Heart left ventricle (tissue), 16 donors: ENCODE results near the gene SLIT3. TPM values are rescaled to one million over a fixed set of nuclear protein-coding genes. Genes with fewer than 3 reads are reported as not detected.

Experiments used
- ATAC-seq, 4 donors: fragments of 200-7000 bp; cut with Tn5 transposase; one replicate each; pipeline ENCODE4 v1.9.1; 2020 to 2022; ENCODE audit warnings: moderate library complexity in 4 of 4, mild to moderate bottlenecking in 3 of 4, moderate number of reproducible peaks in 1 of 4
- DNase-seq, 5 donors: peaks; one replicate each; pipeline ENCODE4 v3.0.0-alpha.2; 2020
- H3K27ac ChIP-seq, 12 donors: fragments of 200-600 bp; sonication (generic) in 4 of 12; one replicate each; pipeline versions ENCODE4 v1.5.0 to v1.8.0; 2016 to 2022; ENCODE audit warnings: mild to moderate bottlenecking in 2 of 12
- H3K27me3 ChIP-seq, 9 donors: fragments of 200-600 bp; sonication (generic) in 2 of 9; one replicate each; pipeline versions ENCODE4 v1.5.1 to v1.8.0; 2016 to 2022; ENCODE audit warnings: mild to moderate bottlenecking in 3 of 9
- H3K36me3 ChIP-seq, 9 donors: fragments of 200-600 bp; sonication (generic) in 2 of 9; one replicate each; pipeline versions ENCODE4 v1.5.0 to v1.8.0; 2018 to 2022; ENCODE audit warnings: mild to moderate bottlenecking in 2 of 9
- H3K4me1 ChIP-seq, 12 donors: fragments of 200-600 bp; sonication (generic) in 4 of 12; one replicate each; pipeline versions ENCODE4 v1.5.0 to v1.8.0; 2016 to 2022; ENCODE audit warnings: mild to moderate bottlenecking in 3 of 12
- H3K4me3 ChIP-seq, 12 donors: fragments of 200-600 bp; sonication (generic) in 4 of 12; one replicate each; pipeline versions ENCODE4 v1.5.0 to v1.8.0; 2017 to 2022; ENCODE audit warnings: mild to moderate bottlenecking in 9 of 12, moderate library complexity in 4 of 12
- H3K9me3 ChIP-seq, 12 donors: fragments of 200-600 bp; sonication (generic) in 4 of 12; one replicate each; pipeline versions ENCODE4 v1.5.0 to v1.8.0; 2016 to 2022; ENCODE audit warnings: mild to moderate bottlenecking in 1 of 12
- POLR2A ChIP-seq, 2 donors: fragments of 450-650 bp; IDR thresholded peaks; one replicate each; pipeline ENCODE4 v1.6.1; 2017; ENCODE audit warnings: antibody characterized with exemption in 2 of 2, mild to moderate bottlenecking in 2 of 2, moderate library complexity in 2 of 2
- WGBS, 4 donors: extraction: QIAGEN DNeasy Blood & Tissue Kit in 2 of 4; methylation state at CpG; one replicate each; pipeline versions ENCODE4 v1.1.5 to v1.1.7; 2013 to 2018; 5-methylcytosine and 5-hydroxymethylcytosine counted together
- intact Hi-C, 10 donors: fragments of 100-400 bp; cut with DNase I; formaldehyde crosslinking; loops; one replicate each; pipeline versions ENCODE4 v1.11.1 to v1.14.2; 2022
- polyA plus RNA-seq, 2 donors: library from polyadenylated mRNA; stranded (reverse); fragments of 200-250 nt; gene quantifications; one replicate each; pipeline ENCODE4 v1.2.3, GENCODE V29; 2013
- total RNA-seq, 9 donors: library from RNA; depleted of rRNA in 2 of 9; stranded (reverse); fragments of >200 nt in 2 of 9; fragmentation: NEBNext Ultra II Directional in 3 of 9; extraction: Animal tissue kit (Norgen Biotek cat#: 25700) in 3 of 9; gene quantifications; one replicate each; pipeline versions ENCODE4 v1.1.0 to v1.2.4, GENCODE V29; 2016 to 2023
- TF ChIP-seq, protein P1 (sequence below), 12 donors: fragments of 200-600 bp; sonication (generic) in 4 of 12; IDR thresholded peaks; one replicate each; pipeline versions ENCODE4 v1.5.0 to v1.8.0; 2018 to 2022; ENCODE audit warnings: antibody characterized with exemption in 12 of 12, mild to moderate bottlenecking in 5 of 12
- donor health status: ischemic (EF 13 %, LVEDD 7.1; RV severe dilation, severe dysfunction).
- donor health status: healthy with polysubstance abuse.
- donor health status: DM: no; HTN: yes; CAD: no.
- donor health status: DM: no; HTN: no; CAD: no.
- donor health status: ischemic (EF 25% LVEDD 6.9; RV normal size, moderate dysfunction).
- donor health status: ischemic (EF 25% LVEDD 5.7; RV mildly dilated, moderate dysfunction).
- donor health status: healthy.
- donor health status: DM: yes; HTN: yes; CAD: no.
- donor health status: ischemic (EF 35%, LVEDD 5.7; RV mildly dilated, moderate dysfunction).
- donor health status: nonischemic (EF 11% LVEDD 7.7; RV severe dilation, severe dysfunction).
- donor health status: DM: yes; HTN: yes; CAD: no.
- donor health status: PGD.
- donor health status: ischemic (EF 29% LVEDD 5.4; RV normal size, mild dysfunction).
- donor health status: nonischemic (EF 23%, LVEDD 6.1; RV moderate dilation, normal function).

Gene SLIT3
- total and polyA plus RNA-seq, 11 donors, result 2.3 to 40.3 (median 14.4) TPM

- 93 to 100% (median 97%) methylated on average over 1 of the region's 1 CpG for WGBS, 4 donors
- Histone ChIP-seq H3K4me1 (no peaks in the 10 kb centered on the region), H3K36me3 (peaks cover 0 to 9% (median 0%) of the 10 kb centered on the region in 9 donors), H3K27ac (no peak overlapping the region), H3K27me3 (no peaks in the 10 kb centered on the region), H3K4me3 (no peak overlapping the region), H3K9me3 (no peaks in the 10 kb centered on the region)
- ATAC-seq (no peak), DNase-seq (no peak)
- TF ChIP-seq, protein P1, sequence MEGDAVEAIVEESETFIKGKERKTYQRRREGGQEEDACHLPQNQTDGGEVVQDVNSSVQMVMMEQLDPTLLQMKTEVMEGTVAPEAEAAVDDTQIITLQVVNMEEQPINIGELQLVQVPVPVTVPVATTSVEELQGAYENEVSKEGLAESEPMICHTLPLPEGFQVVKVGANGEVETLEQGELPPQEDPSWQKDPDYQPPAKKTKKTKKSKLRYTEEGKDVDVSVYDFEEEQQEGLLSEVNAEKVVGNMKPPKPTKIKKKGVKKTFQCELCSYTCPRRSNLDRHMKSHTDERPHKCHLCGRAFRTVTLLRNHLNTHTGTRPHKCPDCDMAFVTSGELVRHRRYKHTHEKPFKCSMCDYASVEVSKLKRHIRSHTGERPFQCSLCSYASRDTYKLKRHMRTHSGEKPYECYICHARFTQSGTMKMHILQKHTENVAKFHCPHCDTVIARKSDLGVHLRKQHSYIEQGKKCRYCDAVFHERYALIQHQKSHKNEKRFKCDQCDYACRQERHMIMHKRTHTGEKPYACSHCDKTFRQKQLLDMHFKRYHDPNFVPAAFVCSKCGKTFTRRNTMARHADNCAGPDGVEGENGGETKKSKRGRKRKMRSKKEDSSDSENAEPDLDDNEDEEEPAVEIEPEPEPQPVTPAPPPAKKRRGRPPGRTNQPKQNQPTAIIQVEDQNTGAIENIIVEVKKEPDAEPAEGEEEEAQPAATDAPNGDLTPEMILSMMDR (IDR thresholded peaks at IDR 0.05), result no peak
- no peak for TF ChIP-seq POLR2A (IDR thresholded peaks at IDR 0.05)
- intact Hi-C loops, result no loop called here
These were observed 632.9 kb downstream of the SLIT3 start for GRCh38 chr5:168668078-168668477.

DNA sequence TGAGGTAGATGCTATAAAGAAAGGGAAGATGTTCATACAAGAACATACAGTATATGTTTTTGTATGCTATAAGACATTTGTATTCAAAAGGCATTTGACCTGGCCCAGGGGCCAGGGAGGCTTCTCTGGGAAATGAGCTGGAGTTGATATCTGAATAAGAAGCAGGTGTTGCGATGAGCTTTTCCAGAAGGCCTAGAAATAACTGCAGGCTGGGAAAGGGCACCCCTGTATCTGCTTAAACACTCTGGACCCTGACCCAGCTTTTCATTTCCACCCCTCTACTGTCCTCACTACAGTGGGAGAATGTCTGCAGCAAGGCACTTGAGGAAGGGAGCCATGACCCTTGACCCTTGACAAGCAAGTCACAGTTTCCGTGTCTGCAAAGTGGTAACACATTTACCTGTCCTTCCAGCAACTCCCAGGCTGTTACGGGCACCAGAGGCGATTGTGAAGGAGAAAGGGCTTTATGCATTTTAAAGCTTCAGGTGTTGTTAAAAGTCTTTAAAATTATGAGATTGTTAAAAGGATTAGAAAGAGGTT is 633.6 kb downstream of the SLIT3 start:
- no peak for DNase-seq
- H3K36me3 ChIP-seq, result peaks cover 0 to 9% (median 0%) of the 10 kb centered on the region in 9 donors
- 83 to 88% (median 86%) methylated on average over 4 of the region's 4 CpGs for WGBS, 4 donors
- no peak overlapping the region for H3K27ac ChIP-seq
- H3K4me3 ChIP-seq, result no peak overlapping the region
- intact Hi-C loops, result no loop called here
- TF ChIP-seq, protein P1 (IDR thresholded peaks at IDR 0.05), result no peak
- no peak for TF ChIP-seq POLR2A (IDR thresholded peaks at IDR 0.05)
- no peaks in the 10 kb centered on the region for H3K27me3 ChIP-seq
- H3K9me3 ChIP-seq, result no peaks in the 10 kb centered on the region
- no peaks in the 10 kb centered on the region for H3K4me1 ChIP-seq
- no peak for ATAC-seq

DNA sequence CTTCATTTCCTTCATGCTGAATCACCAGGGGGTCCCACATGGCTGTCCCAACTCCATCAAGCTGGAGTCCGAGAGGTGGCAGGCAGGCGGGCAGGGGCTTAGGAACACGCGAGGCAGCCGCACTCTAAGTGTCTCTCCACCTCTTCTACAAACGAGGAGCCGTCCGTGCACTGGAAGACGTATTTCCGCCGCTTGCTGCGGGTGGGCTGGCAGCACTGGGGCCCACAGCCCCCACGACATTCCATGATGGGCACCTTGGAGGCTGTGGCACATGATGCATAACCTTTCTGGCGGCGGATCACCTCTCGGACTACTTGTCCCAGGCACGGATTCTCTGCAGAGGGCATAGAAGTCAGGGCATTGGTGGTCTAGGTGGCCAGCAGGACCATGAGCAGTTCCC is 634.6 kb downstream of the SLIT3 start:
- no peak for TF ChIP-seq POLR2A (IDR thresholded peaks at IDR 0.05)
- TF ChIP-seq, protein P1 (IDR thresholded peaks at IDR 0.05), result no peak
- Histone ChIP-seq H3K9me3 (no peaks in the 10 kb centered on the region), H3K4me1 (no peaks in the 10 kb centered on the region), H3K36me3 (peaks cover 0 to 9% (median 0%) of the 10 kb centered on the region in 9 donors), H3K27ac (no peak overlapping the region), H3K27me3 (no peaks in the 10 kb centered on the region), H3K4me3 (no peak overlapping the region)
- DNase-seq, result no peak
- 88 to 94% (median 92%) methylated on average over 17 of the region's 17 CpGs for WGBS, 4 donors
- intact Hi-C loops, result no loop called here
- ATAC-seq, result no peak

- no peak overlapping the region for H3K27ac ChIP-seq
- TF ChIP-seq, protein P1 (IDR thresholded peaks at IDR 0.05), result no peak
- no peak for TF ChIP-seq POLR2A (IDR thresholded peaks at IDR 0.05)
- no peak overlapping the region for H3K4me3 ChIP-seq
- no peaks in the 10 kb centered on the region for H3K9me3 ChIP-seq
- intact Hi-C loops, result no loop called here
- no peaks in the 10 kb centered on the region for H3K27me3 ChIP-seq
- H3K36me3 ChIP-seq, result peaks cover 0 to 7% (median 0%) of the 10 kb centered on the region in 9 donors
- H3K4me1 ChIP-seq, result peaks cover 0 to 5% (median 0%) of the 10 kb centered on the region in 12 donors
- ATAC-seq (no peak), DNase-seq (no peak)
- WGBS, 4 donors, result 65 to 94% (median 92%) methylated on average over 1 of the region's 1 CpG
These were observed 637.5 kb downstream of the SLIT3 start for GRCh38 chr5:168663276-168664004.
